H1 (cell line): ENCODE measurements around the gene LY86. TPM values are rescaled to one million over a fixed set of nuclear protein-coding genes. Genes with fewer than 3 reads are reported as not detected.

Experiments used
- CTCF ChIA-PET: fragments of 300-600 bp; sonication (Branson Sonifier 250); formaldehyde crosslinking; loops from one replicate; lab custom pipeline; 2021; ENCODE audit not compliant: partially characterized antibody; lab: Charles Lee
- POLR2A ChIA-PET: fragments of 300-600 bp; sonication (Branson Sonifier 250); formaldehyde crosslinking; loops from one replicate; lab custom pipeline; 2021; ENCODE audit warnings: inconsistent platforms; ENCODE audit not compliant: partially characterized antibody; lab: Charles Lee
- DNase-seq, 2 experiments: peaks; one replicate each; pipeline versions ENCODE4 v3.0.0 to v3.0.0-alpha.2; 2010 to 2022; ENCODE audit warnings: low spot score in 2 of 2, low read depth in 1 of 2, mixed read lengths in 1 of 2
- FAIRE-seq: peaks from 2 replicates; lab custom pipeline; 2011; peaks lifted over from hg19 to GRCh38; lab: Jason Lieb, UNC
- H2AFZ ChIP-seq: 2 replicates; pipeline ENCODE4 v1.8.1; 2012; ENCODE audit warnings: low read length, inconsistent platforms
- H2AK5ac ChIP-seq: 2 replicates; pipeline ENCODE4 v1.6.1; 2013; ENCODE audit warnings: low read depth, low read length
- H2BK120ac ChIP-seq: replicated peaks from 2 replicates; pipeline ENCODE3; 2013; ENCODE audit warnings: low read depth, low read length, inconsistent platforms
- H2BK12ac ChIP-seq: 2 replicates; pipeline ENCODE4 v1.6.1; 2013; ENCODE audit warnings: low read depth, low read length
- H2BK15ac ChIP-seq: 2 replicates; pipeline ENCODE4 v1.6.1; 2013; ENCODE audit warnings: low read length
- H2BK20ac ChIP-seq: 2 replicates; pipeline ENCODE4 v1.6.1; 2013; ENCODE audit warnings: low read length
- H2BK5ac ChIP-seq: 2 replicates; pipeline ENCODE4 v1.6.1; 2013; ENCODE audit warnings: low read depth, low read length
- H3K14ac ChIP-seq: 2 replicates; pipeline ENCODE4 v1.6.1; 2013; ENCODE audit warnings: inconsistent platforms; ENCODE audit not compliant: insufficient read length
- H3K18ac ChIP-seq: 2 replicates; pipeline ENCODE4 v1.6.1; 2013; ENCODE audit warnings: low read length; ENCODE audit errors: extremely low read depth
- H3K23ac ChIP-seq: 2 replicates; pipeline ENCODE4 v1.6.1; 2013; ENCODE audit warnings: inconsistent platforms; ENCODE audit not compliant: insufficient read length
- H3K23me2 ChIP-seq: 2 replicates; pipeline ENCODE4 v1.6.1; 2013; ENCODE audit warnings: low read depth, low read length
- H3K27ac ChIP-seq: 2 replicates; pipeline ENCODE4 v1.6.1; 2011; ENCODE audit warnings: low read depth, low read length, inconsistent platforms
- H3K27me3 ChIP-seq, 4 experiments: replicated peaks in 1 of 4; 1 replicate in 1 of 4; 2 replicates in 3 of 4; pipeline versions ENCODE4 v1.6.1 to v1.8.1; 2011 to 2013; ENCODE audit warnings: low read length in 3 of 4, mild to moderate bottlenecking in 3 of 4, inconsistent platforms in 2 of 4, mixed read lengths in 2 of 4, moderate library complexity in 1 of 4; ENCODE audit not compliant: control insufficient read depth in 3 of 4, insufficient read depth in 3 of 4; ENCODE audit errors: extremely low read depth in 1 of 4
- H3K36me3 ChIP-seq, 4 experiments: 2 replicates each; pipeline versions ENCODE4 v1.6.1 to v1.8.1; 2011 to 2013; ENCODE audit warnings: mild to moderate bottlenecking in 4 of 4, low read length in 3 of 4, moderate library complexity in 2 of 4, control low read depth in 1 of 4, inconsistent platforms in 1 of 4; ENCODE audit not compliant: insufficient read depth in 4 of 4, control insufficient read depth in 2 of 4
- H3K4ac ChIP-seq: replicated peaks from 2 replicates; pipeline ENCODE3; 2013; ENCODE audit warnings: low read length, low read depth, mixed read lengths, inconsistent platforms; ENCODE audit not compliant: insufficient read length
- H3K4me1 ChIP-seq, 4 experiments: replicated peaks in 1 of 4; 1 replicate in 1 of 4; 2 replicates in 3 of 4; pipeline versions ENCODE4 v1.6.1 to v1.8.1; 2011 to 2013; ENCODE audit warnings: low read length in 3 of 4, inconsistent platforms in 2 of 4, mixed read lengths in 1 of 4; ENCODE audit not compliant: insufficient read depth in 4 of 4, control insufficient read depth in 3 of 4
- H3K4me2 ChIP-seq, 2 experiments: 2 replicates each; pipeline versions ENCODE4 v1.6.1 to v1.8.1; 2011 to 2013; ENCODE audit warnings: low read depth in 2 of 2, low read length in 2 of 2, control low read depth in 1 of 2, inconsistent platforms in 1 of 2, mild to moderate bottlenecking in 1 of 2; ENCODE audit not compliant: insufficient read depth in 1 of 2
- H3K4me3 ChIP-seq, 4 experiments: fragments of 200-600, 300-600 bp in 1 of 4; sonication (generic), shearing (Covaris generic), sonication (Bioruptor Twin) in 1 of 4; 2 replicates each; pipeline versions ENCODE4 v1.5.1 to v1.8.1; 2011 to 2016; ENCODE audit warnings: low read length in 4 of 4, low read depth in 3 of 4, control low read depth in 2 of 4, inconsistent platforms in 2 of 4, mild to moderate bottlenecking in 2 of 4, mixed read lengths in 1 of 4, moderate library complexity in 1 of 4; ENCODE audit not compliant: insufficient read depth in 2 of 4; ENCODE audit errors: extremely low read depth in 1 of 4
- H3K56ac ChIP-seq: replicated peaks from 2 replicates; pipeline ENCODE3; 2013; ENCODE audit warnings: low read depth, mild to moderate bottlenecking, mixed read lengths, low read length, inconsistent platforms; ENCODE audit not compliant: insufficient read length
- H3K79me1 ChIP-seq: 2 replicates; pipeline ENCODE4 v1.6.1; 2013; ENCODE audit warnings: low read depth, low read length, control low read depth
- H3K79me2 ChIP-seq, 2 experiments: 2 replicates each; pipeline versions ENCODE4 v1.6.1 to v1.8.1; 2012 to 2013; ENCODE audit warnings: low read length in 2 of 2, mild to moderate bottlenecking in 2 of 2, inconsistent platforms in 1 of 2; ENCODE audit not compliant: insufficient read depth in 2 of 2, control insufficient read depth in 1 of 2
- H3K9ac ChIP-seq, 4 experiments: replicated peaks in 1 of 4; 1 replicate in 1 of 4; 2 replicates in 3 of 4; pipeline versions ENCODE4 v1.6.1 to v1.8.1; 2011 to 2013; ENCODE audit warnings: low read depth in 3 of 4, low read length in 3 of 4, control low read depth in 2 of 4, mild to moderate bottlenecking in 2 of 4, moderate library complexity in 2 of 4, inconsistent platforms in 1 of 4; ENCODE audit errors: extremely low read depth in 1 of 4
- H3K9me3 ChIP-seq, 2 experiments: 2 replicates each; pipeline versions ENCODE4 v1.6.1 to v1.8.1; 2012 to 2013; ENCODE audit warnings: mild to moderate bottlenecking in 2 of 2, moderate library complexity in 2 of 2, control low read depth in 1 of 2, inconsistent platforms in 1 of 2, low read depth in 1 of 2, low read length in 1 of 2, mixed read lengths in 1 of 2; ENCODE audit not compliant: insufficient read depth in 2 of 2
- H4K20me1 ChIP-seq, 2 experiments: replicated peaks in 1 of 2; 2 replicates each; pipeline versions ENCODE3 to v1.8.1; 2011 to 2013; ENCODE audit warnings: inconsistent platforms in 2 of 2, low read length in 2 of 2, mild to moderate bottlenecking in 1 of 2; ENCODE audit not compliant: insufficient read depth in 2 of 2, control insufficient read depth in 1 of 2
- H4K5ac ChIP-seq: 2 replicates; pipeline ENCODE4 v1.6.1; 2013; ENCODE audit warnings: low read length, low read depth, mixed read lengths, inconsistent platforms; ENCODE audit not compliant: insufficient read length
- H4K8ac ChIP-seq: 2 replicates; pipeline ENCODE4 v1.8.0; 2013; ENCODE audit warnings: mild to moderate bottlenecking, moderate library complexity, low read length, inconsistent platforms; ENCODE audit not compliant: insufficient read depth; ENCODE audit errors: extremely low read depth
- H4K91ac ChIP-seq: replicated peaks from 2 replicates; pipeline ENCODE3; 2013; ENCODE audit warnings: low read length, mixed read lengths, inconsistent platforms; ENCODE audit not compliant: insufficient read length
- NANOG ChIP-seq: IDR thresholded peaks from 2 replicates; pipeline ENCODE4 v1.6.1; 2011; ENCODE audit warnings: low read length, low read depth, mild to moderate bottlenecking, inconsistent platforms; ENCODE audit not compliant: insufficient read depth, poor library complexity, severe bottlenecking
- POU5F1 ChIP-seq: IDR thresholded peaks from 2 replicates; pipeline ENCODE4 v1.6.1; 2011; ENCODE audit warnings: low read depth, mild to moderate bottlenecking, low read length, moderate library complexity
- WGBS, 2 experiments: shearing (Covaris generic) in 1 of 2; methylation state at CpG; one replicate each; pipeline versions ENCODE4 v1.1.6 to v1.1.7; 2013 to 2015; ENCODE audit warnings: low lambda C conversion rate in 2 of 2, mixed read lengths in 2 of 2, inconsistent platforms in 1 of 2, low coverage in 1 of 2, missing lambda C conversion rate in 1 of 2; ENCODE audit not compliant: insufficient replicate concordance in 2 of 2, insufficient coverage in 1 of 2, insufficient read length in 1 of 2; ENCODE audit errors: extremely low coverage in 1 of 2, missing lambda C conversion rate in 1 of 2; 5-methylcytosine and 5-hydroxymethylcytosine counted together
- polyA plus RNA-seq, 7 experiments: library from polyadenylated mRNA; depleted of rRNA in 3 of 7; stranded (reverse) in 5 of 7; unstranded in 2 of 7; fragments of >200 nt in 5 of 7; fragments of 200-250 nt in 2 of 7; gene quantifications; 1 replicate in 5 of 7; 2 replicates in 1 of 7; 4 replicates in 1 of 7; pipeline versions ENCODE4 v1.2.1 to v1.2.3, GENCODE V29; 2011 to 2013; ENCODE audit warnings: missing spikeins in 2 of 7, mixed read lengths in 2 of 7
- total RNA-seq: library from RNA; stranded (reverse); fragmentation: NEBNext Ultra II Directional; extraction: Animal tissue kit (Norgen Biotek cat#: 25700); gene quantifications from 2 replicates; pipeline ENCODE4 v1.2.1, GENCODE V29; 2021

LY86 gene
- total and polyA plus RNA-seq, 2 of the 8 experiments (the other 6 are each of a cell fraction or from before 2014, with no cell fraction given), result not detected

DNA sequence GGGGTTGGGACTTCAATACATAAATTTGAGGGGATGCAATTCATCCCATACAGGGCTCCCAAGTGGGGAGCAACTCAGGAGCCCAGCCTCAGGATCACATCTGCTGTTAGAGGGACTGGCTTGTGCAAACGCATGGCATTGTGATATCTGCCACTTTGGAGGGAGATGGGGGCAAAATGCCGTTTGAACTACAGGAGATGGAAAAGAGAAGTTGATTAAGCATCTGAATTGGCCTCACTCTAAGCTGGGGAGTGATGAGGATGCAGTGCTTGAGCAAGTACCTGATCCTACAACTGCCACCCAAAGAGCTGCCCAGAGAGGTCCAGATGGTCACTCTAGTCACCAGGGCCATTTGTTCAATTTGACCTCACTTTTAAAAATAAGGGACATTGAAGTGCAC is 2.0 kb downstream of the LY86 start:
- H3K4me1 ChIP-seq, result no peaks in the 10 kb centered on the region
- FAIRE-seq, result no peak
- TF ChIP-seq NANOG (no peak), POU5F1 (no peak)

More for the DNA sequence above, 2.0 kb downstream of the LY86 start:
- H3K4me2 ChIP-seq, result no peak overlapping the region
- H4K20me1 ChIP-seq, result no peaks in the 10 kb centered on the region
- no peaks in the 10 kb centered on the region for H3K79me2 ChIP-seq
- H2AFZ ChIP-seq, result no peak overlapping the region
- WGBS, 2 experiments, result 87% methylated on average over 2 of the region's 2 CpGs; no CpG with 5 or more reads in 1 of the 2 experiments
- H4K8ac ChIP-seq, result no peak overlapping the region
- ChIA-PET POLR2A (no interaction called here), CTCF (interaction anchor here (2.2 kb wide), 1 partner anchor 8 kb away, joined by 7 read pairs; no protein-coding TSS in a partner anchor)
- H2BK20ac ChIP-seq, result no peak overlapping the region
- H3K14ac ChIP-seq, result no peak overlapping the region
- no peaks in the 10 kb centered on the region for H3K36me3 ChIP-seq
- H3K4ac ChIP-seq, result no peak overlapping the region
- no peak overlapping the region for H2AK5ac ChIP-seq
- no peak overlapping the region for H3K9ac ChIP-seq
- no peak for DNase-seq
- H3K9me3 ChIP-seq, result no peaks in the 10 kb centered on the region
- H2BK12ac ChIP-seq, result no peak overlapping the region
- no peak overlapping the region for H3K23ac ChIP-seq
- H3K27me3 ChIP-seq, result no peaks in the 10 kb centered on the region
- H3K23me2 ChIP-seq, result no peaks in the 10 kb centered on the region; the same call in 1 of the 2 replicates
- no peak overlapping the region for H2BK15ac ChIP-seq
- H3K79me1 ChIP-seq, result no peaks in the 10 kb centered on the region
- no peak overlapping the region for H2BK5ac ChIP-seq
- no peak overlapping the region for H3K27ac ChIP-seq
- H4K5ac ChIP-seq, result no peak overlapping the region
- no peak overlapping the region for H4K91ac ChIP-seq
- H3K56ac ChIP-seq, result no peak overlapping the region
- H3K4me3 ChIP-seq, result no peak overlapping the region
- no peak overlapping the region for H2BK120ac ChIP-seq
- H3K18ac ChIP-seq, result no peak overlapping the region
